ENCODE measurements around the gene SCP2.

DNA sequence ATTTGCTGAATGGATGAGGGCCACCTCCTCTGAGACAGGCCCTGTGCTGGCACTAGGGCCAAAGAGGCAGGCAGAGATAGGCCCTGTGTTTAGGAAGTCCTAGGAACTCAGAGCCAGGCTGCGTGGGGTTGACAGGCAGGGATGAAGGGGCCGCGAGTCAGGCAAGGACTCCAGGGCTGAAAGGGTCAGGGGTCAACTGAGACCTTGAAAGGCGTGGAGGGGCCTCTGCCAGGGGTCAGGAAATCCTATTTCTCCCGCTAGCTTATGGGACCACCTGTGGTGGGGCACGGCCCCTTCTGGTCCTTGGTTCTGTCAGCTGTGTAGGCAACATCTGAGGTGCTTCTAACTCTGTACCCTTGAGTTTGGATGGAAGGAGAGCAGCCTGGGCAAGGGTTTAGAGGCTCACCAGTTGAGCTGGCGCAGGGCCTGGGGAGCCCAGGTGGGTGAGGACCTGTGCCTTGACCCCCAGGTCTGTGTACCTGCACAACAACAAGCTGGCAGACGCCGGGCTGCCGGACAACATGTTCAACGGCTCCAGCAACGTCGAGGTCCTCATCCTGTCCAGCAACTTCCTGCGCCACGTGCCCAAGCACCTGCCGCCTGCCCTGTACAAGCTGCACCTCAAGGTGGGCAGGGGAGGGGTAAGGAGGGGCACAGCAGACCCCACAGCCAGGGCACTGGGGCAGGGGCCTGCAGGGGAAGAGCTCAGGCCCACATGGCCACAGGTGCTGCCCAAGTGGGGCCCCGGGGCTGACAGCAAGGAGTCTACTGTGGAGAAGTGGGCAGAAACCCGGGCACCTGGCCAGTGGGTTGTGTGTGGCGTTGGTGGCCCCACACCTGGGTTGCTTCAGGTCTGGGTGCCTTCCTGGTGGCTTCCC is 149.9 kb downstream of the SCP2 start:
- no peak for TF ChIP-seq CTCF (IDR thresholded peaks at IDR 0.05)
- no peak for TF ChIP-seq POLR2AphosphoS5 (IDR thresholded peaks at IDR 0.05)
